PC-9 (cell line): ENCODE results near the gene ITGA8.

Source experiments
- EZH2 ChIP-seq: fragments of 200-600 bp; sonication (generic); IDR thresholded peaks from 2 replicates; pipeline ENCODE4 v1.8.0; 2017; ENCODE audit warnings: antibody characterized with exemption, low read depth
- TF ChIP-seq, protein P1 (sequence below): fragments of 200-600 bp; sonication (generic); conservative IDR thresholded peaks from 2 replicates; pipeline ENCODE4 v1.6.1; 2017; ENCODE audit warnings: mixed run types, antibody characterized with exemption, mild to moderate bottlenecking, moderate library complexity

- TF ChIP-seq, protein P1, sequence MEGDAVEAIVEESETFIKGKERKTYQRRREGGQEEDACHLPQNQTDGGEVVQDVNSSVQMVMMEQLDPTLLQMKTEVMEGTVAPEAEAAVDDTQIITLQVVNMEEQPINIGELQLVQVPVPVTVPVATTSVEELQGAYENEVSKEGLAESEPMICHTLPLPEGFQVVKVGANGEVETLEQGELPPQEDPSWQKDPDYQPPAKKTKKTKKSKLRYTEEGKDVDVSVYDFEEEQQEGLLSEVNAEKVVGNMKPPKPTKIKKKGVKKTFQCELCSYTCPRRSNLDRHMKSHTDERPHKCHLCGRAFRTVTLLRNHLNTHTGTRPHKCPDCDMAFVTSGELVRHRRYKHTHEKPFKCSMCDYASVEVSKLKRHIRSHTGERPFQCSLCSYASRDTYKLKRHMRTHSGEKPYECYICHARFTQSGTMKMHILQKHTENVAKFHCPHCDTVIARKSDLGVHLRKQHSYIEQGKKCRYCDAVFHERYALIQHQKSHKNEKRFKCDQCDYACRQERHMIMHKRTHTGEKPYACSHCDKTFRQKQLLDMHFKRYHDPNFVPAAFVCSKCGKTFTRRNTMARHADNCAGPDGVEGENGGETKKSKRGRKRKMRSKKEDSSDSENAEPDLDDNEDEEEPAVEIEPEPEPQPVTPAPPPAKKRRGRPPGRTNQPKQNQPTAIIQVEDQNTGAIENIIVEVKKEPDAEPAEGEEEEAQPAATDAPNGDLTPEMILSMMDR, result no peak
- TF ChIP-seq EZH2, result no peak
These were observed 247.0 kb downstream of the ITGA8 start for GRCh38 chr10:15472431-15473395.
